ENCODE data around the gene FOXN3. TPM values are rescaled to one million over a fixed set of nuclear protein-coding genes. Genes with fewer than 3 reads are reported as not detected.

FOXN3 gene
- polyA plus RNA-seq, 1 donor (not counting 4 experiments of a cell fraction or from before 2014, with no cell fraction given), result 10.2 TPM

- Histone ChIP-seq H3K79me2 (ENCODE audit: control insufficient read depth, insufficient read depth, low read length) (no peaks in the 10 kb centered on the region), H3K4me2 (ENCODE audit: control insufficient read depth, extremely low read depth, insufficient read depth, low read depth, low read length) (no peak overlapping the region), H3K27me3 (ENCODE audit: control insufficient read depth, extremely low read depth, insufficient read depth, low read length) (no peaks in the 10 kb centered on the region), H4K20me1 (ENCODE audit: control insufficient read depth, extremely low read depth, insufficient read depth, low read length) (no peaks in the 10 kb centered on the region), H3K9me1 (ENCODE audit: control insufficient read depth, extremely low read depth, insufficient read depth, low read length) (no peaks in the 10 kb centered on the region), H3K9ac (ENCODE audit: control insufficient read depth, extremely low read depth, insufficient read depth, low read length) (no peak overlapping the region), H3K27ac (ENCODE audit: control insufficient read depth, insufficient read depth, low read length) (no peak overlapping the region), H2AFZ (ENCODE audit: control insufficient read depth, low read length) (no peak overlapping the region), H3K4me3 (ENCODE audit: control insufficient read depth in 2 of 3, extremely low read depth in 1 of 3, insufficient read depth in 2 of 3, low read depth in 1 of 3, low read length in 3 of 3) (no peak overlapping the region), H3K9me3 (ENCODE audit: control insufficient read depth, low read depth, low read length) (no peaks in the 10 kb centered on the region), H3K4me1 (ENCODE audit: control insufficient read depth, extremely low read depth, insufficient read depth, low read length) (no peaks in the 10 kb centered on the region), H3K36me3 (ENCODE audit: control insufficient read depth in 2 of 2, extremely low read depth in 1 of 2, insufficient read depth in 2 of 2, low read length in 2 of 2) (peaks cover 0 to 1% of the 10 kb centered on the region in 2 experiments)
- FAIRE-seq (no peak), DNase-seq (ENCODE audit: low read depth, low spot score) (no peak)
- TF ChIP-seq EZH2 (IDR thresholded peaks at IDR 0.05; ENCODE audit: low read length) (no peak), CTCF (optimal IDR thresholded peaks at IDR 0.05 in 1 of 3, IDR thresholded peaks at IDR 0.05 in 1 of 3, conservative IDR thresholded peaks at IDR 0.05 in 1 of 3; ENCODE audit: extremely low read depth in 1 of 3, insufficient read depth in 2 of 3, low read length in 3 of 3) (no peak)
- dilution Hi-C loops (cut with MboI; ENCODE audit: extremely low pct_ligation_motif_present, low sequenced_read_pairs), result no loop called here
These were observed 209.1 kb downstream of the FOXN3 start for GRCh38 chr14:89207925-89208328.

- FAIRE-seq (no peak), DNase-seq (ENCODE audit: low read depth, low spot score) (no peak)
- Histone ChIP-seq H3K9me1 (ENCODE audit: control insufficient read depth, extremely low read depth, insufficient read depth, low read length) (no peaks in the 10 kb centered on the region), H3K36me3 (ENCODE audit: control insufficient read depth in 2 of 2, extremely low read depth in 1 of 2, insufficient read depth in 2 of 2, low read length in 2 of 2) (no peaks in the 10 kb centered on the region), H3K4me3 (ENCODE audit: control insufficient read depth in 2 of 3, extremely low read depth in 1 of 3, insufficient read depth in 2 of 3, low read depth in 1 of 3, low read length in 3 of 3) (no peak overlapping the region), H3K9me3 (ENCODE audit: control insufficient read depth, low read depth, low read length) (no peaks in the 10 kb centered on the region), H4K20me1 (ENCODE audit: control insufficient read depth, extremely low read depth, insufficient read depth, low read length) (no peaks in the 10 kb centered on the region), H3K4me1 (ENCODE audit: control insufficient read depth, extremely low read depth, insufficient read depth, low read length) (no peaks in the 10 kb centered on the region), H3K79me2 (ENCODE audit: control insufficient read depth, insufficient read depth, low read length) (no peaks in the 10 kb centered on the region), H2AFZ (ENCODE audit: control insufficient read depth, low read length) (no peak overlapping the region), H3K27ac (ENCODE audit: control insufficient read depth, insufficient read depth, low read length) (no peak overlapping the region), H3K4me2 (ENCODE audit: control insufficient read depth, extremely low read depth, insufficient read depth, low read depth, low read length) (no peak overlapping the region), H3K27me3 (ENCODE audit: control insufficient read depth, extremely low read depth, insufficient read depth, low read length) (no peaks in the 10 kb centered on the region), H3K9ac (ENCODE audit: control insufficient read depth, extremely low read depth, insufficient read depth, low read length) (no peak overlapping the region)
- dilution Hi-C loops (cut with MboI; ENCODE audit: extremely low pct_ligation_motif_present, low sequenced_read_pairs), result no loop called here
- no peak for TF ChIP-seq CTCF (optimal IDR thresholded peaks at IDR 0.05 in 1 of 3, IDR thresholded peaks at IDR 0.05 in 1 of 3, conservative IDR thresholded peaks at IDR 0.05 in 1 of 3; ENCODE audit: extremely low read depth in 1 of 3, insufficient read depth in 2 of 3, low read length in 3 of 3)
- TF ChIP-seq EZH2 (IDR thresholded peaks at IDR 0.05; ENCODE audit: low read length), result no peak
These were observed 210.5 kb downstream of the FOXN3 start for GRCh38 chr14:89206389-89207031.
